Stimulated activated CD8-positive, alpha-beta memory T cell treated with anti-CD3 and anti-CD28 coated beads, Interleukin-7, amount 100 ng/mL, for 1 hour (primary cell): ENCODE results near the gene HAPLN3.

Experiments
- DNase-seq, 2 donors: peaks; one replicate each; pipeline ENCODE4 v3.0.0-alpha.2; 2020; ENCODE audit warnings: low read depth in 2 of 2

The HAPLN3 gene

DNA sequence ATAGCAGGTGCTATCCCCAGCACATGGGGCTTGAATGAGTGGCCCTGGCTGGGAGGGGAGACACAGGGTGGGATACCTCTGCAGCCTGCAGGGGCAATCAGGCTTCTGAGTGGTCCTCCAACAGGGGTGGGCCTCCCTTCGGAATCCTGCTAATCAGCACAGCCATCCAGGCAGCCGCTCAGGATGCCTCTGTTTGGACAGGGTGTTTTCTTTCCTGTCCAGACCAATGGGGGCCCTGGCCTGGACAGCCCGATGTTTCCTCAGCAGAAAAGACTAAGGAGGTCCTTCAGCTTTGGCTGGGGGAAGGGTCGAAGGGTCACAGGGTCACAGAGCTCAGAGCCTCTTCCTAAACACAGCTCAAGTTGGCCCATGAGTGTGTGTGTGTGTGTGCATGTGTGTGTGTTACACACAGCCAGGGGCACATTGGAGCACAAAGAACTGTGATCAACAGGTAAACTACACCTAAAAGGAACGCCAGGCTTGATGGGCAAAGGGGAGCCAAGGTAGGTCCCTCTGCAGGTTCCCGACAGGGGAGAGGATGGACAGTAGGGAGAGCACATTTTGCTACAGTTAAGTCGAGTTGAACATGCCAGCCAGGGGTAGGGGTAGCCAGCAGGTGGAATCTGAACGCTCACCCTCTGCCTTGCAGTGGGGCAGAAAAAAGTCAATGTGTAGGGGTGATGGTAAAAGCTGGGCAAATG lies 1.1 kb upstream of the HAPLN3 start:
- no peak for DNase-seq

DNA sequence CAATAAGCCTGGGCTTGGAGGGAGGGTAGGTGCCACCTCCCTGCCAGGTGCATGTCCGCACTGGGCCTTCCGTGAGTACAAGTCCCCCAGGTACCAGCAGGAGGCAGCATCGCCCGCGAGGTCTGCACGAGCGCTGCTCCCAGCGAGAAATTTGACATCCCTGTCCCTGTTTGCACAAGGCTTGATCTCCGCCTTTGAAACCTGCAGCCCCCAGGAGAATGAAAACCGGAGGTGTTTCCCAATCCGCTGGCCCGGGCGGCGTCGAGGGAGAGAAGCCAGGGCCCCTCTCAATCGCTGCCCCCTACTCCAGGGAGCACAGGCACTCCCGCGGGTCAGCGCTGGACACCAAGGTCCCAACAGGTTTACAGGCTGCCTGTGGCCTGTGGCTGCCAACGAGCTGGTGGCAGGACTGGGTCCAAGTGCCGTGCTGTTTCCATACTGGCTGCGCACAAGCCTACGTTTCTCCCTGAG lies 961 bp downstream of the HAPLN3 start:
- peak; percentile 71 to 81 for DNase-seq

DNA sequence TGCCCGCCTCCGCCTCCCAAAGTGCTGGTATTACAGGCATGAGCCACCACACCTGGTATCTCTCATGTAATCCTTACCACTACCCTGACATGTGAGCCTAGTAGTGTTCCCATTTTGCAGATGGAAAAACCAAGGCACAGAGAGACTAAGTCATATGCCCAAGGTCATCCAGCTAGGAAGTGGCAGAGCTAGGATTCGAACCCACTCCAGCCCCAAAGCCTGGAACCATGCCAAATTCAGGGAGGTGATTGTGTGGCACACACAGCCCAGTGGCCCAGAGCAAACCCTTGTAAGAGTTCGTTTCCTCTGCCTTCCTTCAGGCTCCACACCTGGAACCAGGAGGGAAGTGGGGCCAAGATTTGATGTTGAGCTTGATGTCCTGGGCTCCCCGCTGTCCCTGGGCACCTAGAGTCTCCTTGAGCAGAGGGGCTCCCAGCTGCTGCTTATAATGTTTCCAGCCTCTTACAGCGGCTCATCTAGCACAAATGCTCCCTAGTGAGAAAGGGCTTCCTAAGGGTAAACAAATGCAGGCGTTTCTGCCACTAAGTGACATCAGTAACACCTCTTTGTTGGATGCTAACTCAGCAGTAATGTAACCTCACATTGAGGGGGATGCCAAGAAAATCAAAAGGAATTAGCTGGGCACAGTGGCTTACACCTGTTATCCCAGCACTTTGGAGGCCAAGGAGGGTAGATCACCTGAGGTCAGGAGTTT lies 3.6 kb downstream of the HAPLN3 start:
- DNase-seq: no peak

DNA sequence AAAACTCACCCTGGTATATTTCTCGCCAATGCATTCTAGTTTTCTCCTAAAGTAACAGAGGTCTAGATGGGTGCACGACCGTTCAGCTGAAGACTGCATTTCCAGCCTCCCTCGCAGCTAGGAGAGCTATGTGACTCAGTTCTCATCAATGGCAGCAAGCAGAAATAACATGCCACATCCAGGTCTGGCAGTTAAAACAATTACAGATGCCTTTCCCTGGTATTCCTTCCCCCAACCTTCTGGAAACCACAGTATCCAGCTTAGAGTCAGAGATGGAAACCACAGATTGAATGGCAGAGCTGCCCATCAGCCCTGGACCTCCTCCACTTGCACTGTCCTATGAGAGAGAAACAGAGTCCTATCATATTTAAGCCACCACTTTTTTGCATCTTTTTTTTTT lies 4.8 kb downstream of the HAPLN3 start:
- no peak for DNase-seq

DNA sequence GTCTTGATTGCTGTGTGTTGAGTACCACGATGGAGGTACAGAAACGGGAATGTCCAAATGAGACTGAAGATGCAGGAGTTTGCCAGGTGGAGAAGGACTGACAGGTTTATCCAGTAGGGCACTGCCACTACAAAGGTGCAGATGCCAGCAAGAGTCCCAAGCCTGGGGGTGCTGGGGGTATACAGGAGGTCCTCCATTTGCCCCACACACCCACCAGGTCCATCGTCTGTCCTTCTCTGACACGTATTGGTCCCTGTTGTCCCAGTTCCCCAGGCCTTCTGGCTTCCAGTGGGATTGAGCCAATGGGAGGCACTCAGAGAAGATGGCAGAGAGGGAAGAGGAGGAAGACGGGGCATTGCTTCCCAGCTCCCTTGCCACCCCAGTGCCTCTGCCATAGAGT lies 6.6 kb downstream of the HAPLN3 start:
- DNase-seq: no peak

DNA sequence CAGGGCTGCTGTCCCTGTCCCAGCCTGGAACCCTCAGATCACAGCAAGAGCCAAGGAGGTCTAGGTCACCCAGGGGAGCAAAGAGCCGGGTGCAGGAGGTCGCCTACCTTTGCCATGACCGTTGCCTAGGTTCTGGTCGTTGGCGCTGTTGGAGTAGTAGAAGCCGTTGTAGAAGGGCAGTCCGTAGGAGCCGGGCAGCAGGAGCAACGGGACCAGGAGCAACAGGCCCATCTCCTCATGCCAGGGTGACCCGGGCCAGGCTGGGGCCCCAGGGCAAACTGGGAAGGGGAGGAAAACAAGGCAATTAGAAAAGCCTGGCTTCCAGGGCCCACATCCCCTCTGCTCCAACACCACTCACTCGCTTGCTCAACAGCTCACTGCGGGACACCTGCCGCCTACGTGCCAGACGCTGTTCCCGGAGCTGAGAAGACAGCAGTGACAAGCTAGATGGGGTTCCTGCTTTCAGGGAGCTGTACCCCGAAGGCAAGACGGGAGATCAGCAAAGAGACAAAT lies 8.2 kb downstream of the HAPLN3 start:
- no peak for DNase-seq

DNA sequence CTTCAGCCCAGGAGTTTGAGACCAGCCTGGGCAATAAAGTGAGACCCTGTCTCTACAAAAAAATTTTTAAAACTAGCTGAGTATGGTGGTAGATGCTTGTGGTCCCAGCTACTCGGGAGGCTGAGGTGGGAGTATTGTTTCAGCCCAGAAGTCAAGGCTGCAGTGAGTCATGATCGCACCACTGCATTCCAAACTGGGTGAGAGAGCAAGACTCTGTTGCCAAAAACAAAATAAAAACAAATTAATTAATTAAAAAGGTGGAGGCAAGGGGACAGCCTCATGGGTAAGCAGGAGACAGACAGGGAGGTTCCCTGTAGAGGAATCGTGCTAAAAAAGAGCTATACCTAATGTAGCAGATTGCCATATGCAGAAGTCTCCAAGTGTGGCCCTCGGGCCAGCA lies 12.6 kb downstream of the HAPLN3 start:
- DNase-seq: no peak

DNA sequence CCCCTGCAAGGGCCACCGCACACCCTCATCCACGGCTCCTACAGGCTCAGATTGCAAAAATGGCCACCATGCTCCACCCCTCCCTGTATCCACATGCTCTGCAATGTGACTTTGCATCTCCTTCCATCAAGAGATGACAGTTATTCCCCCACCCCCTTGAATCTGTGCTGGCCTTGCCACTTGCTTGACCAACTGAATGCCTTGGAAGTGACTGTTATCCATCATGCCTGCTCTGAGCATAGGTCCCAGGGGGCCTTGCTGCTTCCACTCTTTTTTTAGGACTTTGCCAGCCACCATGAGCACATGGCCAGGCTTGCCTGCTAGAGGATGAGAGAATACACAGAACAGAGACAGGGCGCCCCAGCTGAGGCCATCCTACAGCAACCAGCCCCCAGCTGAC lies 13.6 kb downstream of the HAPLN3 start:
- DNase-seq: no peak

DNA sequence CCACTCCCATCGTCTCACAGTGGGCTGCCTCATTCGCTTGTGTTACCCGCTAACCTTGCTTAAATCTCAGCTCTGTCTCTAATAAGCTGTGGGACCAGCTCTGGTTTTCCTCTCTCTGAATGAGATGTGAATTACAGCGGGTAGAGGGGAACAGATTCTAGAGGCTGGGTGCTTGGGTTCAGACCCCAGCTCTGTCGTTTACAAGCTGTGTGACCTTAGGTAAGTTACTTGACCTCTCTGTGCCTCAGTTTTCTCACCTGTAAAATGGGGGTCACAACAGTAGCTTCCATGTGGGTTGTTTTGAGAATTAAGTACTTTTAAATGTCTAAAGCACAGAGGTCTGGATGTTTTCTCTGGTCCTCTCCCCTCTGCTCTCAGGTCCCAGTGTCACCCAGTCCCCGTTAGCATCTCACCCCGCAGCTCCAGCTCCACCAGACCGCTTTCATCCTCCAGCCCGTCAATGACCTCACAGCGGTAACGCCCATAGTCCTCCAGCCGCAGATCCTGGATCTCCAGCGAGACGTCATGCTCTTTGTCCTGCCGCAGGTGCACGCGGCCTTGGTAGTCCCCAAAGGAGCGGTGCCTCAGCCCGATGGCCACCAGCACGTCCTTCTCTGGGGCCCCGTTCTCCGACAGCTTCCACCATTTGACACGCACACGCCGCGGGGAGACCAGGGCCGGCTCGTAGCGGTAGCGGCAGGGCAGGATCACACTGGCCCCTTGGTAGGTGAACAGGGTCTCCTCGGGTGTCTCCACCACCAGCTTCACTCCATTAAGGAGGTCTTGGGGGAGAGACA lies 14.2 kb downstream of the HAPLN3 start:
- DNase-seq: no peak

DNA sequence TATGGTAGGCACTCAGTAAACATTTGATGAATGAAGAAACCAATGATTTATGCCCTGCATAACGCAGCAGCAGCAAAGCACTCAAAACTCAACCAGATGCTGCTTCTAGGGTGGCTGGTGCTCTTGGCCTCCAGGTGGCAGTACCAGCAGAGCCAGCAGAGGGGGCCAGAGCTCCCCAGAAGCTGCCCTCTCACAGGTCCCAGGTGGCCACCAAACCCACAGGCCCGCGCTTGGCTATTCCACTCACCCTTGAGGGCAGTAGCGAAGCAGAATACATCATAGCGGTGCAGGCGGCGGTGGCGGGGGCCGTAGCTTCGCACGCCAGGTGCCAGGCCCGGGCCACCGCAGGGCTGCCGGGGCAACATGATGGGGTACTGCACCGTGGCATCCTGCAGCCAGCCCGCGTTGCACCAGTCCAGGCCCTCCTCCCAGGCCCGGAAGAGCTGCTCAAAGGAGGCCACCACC lies 16.6 kb downstream of the HAPLN3 start:
- no peak for DNase-seq

DNA sequence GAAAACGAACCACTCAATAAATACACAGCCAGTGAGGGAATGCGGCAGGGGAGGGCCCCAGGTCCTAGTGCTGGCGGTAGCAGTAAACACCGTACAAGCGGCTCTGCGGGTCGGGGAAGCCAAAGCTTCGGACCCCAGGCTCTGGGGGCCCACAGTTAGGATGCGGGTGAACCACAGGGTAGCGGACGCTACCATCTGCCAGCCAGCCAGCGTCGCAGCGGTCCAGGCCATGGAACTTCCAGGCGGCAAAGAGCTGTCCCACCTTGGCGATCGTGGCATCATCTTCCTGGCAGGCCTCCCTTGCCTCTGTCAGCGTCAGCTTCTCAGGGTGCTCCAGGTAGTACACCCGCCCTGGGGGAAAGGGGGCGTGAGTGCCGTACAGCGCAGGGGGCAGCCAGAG lies 17.4 kb downstream of the HAPLN3 start:
- no peak for DNase-seq

DNA sequence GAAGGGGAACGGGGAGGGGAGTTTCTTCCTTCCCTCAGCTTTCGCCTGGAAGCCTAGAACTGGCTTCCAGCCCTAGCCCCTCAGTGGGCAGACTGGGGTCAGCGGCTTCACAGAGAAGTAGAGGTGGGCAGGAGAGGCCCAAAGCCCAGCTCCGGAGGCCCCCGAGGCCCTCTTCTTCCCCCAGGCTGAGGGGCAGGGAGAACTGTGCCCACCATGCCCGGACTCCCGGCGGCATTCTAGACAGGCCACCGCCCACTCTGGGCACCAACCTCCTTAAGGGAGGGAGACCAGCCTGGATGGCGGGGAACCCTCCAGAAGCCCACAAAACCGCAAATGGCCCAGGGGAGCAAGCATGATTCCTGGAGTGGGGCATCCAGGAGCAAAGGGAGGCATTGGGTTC lies 17.9 kb downstream of the HAPLN3 start:
- no peak for DNase-seq

DNA sequence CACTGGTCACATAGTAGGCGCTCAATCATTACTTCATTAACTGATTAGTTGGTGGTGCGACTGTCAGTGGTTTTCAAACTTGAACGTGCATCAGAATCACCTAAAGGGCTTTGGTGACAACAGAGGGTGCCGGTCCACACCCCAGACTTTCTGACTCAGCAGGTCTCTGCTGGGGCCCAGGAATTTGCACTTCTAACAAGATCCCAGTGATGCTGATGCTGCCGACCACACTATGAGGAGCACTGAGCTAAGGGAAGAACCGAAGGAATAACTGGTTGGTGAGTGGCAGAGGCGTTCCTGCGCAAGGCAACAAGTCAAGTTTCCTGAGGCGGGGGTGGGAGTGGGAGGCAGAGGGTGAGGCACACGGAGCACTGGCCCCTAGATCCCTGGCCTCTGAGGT lies 18.8 kb downstream of the HAPLN3 start:
- no peak for DNase-seq

DNA sequence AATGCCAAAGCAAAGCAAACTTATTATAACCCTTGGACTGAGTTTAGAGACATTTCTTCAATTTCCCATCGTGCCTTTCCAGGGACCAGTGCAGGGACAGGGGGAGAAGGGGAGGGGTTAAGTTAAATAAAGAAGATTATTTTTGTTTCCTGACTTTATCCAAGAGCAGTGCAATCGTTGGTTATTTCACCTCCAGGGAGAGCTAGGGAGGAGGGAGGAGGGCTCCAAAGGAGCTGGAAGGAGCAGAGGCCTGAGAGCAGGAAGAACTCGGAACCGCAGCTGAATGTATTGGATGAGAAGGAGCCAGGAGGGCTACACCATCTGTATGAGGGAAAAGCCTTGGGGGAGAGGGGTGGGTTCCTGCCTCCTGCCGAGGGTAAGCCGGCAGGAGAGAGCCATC lies 20.7 kb downstream of the HAPLN3 start:
- no peak for DNase-seq

DNA sequence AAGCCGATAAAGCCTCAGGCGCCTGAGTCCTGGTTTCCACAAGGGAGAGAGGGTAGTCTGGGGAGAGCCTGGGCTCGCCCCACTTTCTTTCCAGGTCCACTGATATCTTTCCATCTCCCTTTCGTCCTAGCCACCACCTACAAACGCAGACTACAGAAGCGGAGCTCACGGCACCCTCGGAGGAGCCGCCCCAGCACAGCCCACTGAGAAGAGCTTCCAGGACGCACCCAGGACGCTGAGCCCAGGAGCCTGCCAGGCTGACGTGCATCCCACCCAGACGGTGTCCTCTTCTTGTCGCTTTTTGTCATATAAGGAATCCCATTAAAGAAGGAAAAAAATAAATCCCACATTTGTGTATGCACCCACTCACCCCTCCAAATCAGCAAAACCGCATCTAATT lies 21.1 kb downstream of the HAPLN3 start:
- no peak for DNase-seq

DNA sequence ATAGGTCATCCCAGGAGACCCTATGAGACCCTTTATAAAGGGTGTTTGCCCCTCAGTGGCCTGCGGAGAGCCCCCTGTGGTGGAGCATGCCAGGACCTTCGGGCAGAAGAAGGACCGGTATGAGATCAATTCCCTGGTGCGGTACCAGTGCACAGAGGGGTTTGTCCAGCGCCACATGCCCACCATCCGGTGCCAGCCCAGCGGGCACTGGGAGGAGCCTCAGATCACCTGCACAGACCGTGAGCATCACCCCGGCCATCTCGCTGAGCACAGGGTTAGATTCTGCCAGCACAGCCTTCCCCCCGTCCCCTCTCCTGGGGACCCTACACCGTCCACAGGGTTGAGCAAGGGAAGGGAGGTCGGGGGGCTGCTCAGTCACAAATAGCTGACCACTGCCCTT lies 21.6 kb downstream of the HAPLN3 start:
- DNase-seq: no peak

DNA sequence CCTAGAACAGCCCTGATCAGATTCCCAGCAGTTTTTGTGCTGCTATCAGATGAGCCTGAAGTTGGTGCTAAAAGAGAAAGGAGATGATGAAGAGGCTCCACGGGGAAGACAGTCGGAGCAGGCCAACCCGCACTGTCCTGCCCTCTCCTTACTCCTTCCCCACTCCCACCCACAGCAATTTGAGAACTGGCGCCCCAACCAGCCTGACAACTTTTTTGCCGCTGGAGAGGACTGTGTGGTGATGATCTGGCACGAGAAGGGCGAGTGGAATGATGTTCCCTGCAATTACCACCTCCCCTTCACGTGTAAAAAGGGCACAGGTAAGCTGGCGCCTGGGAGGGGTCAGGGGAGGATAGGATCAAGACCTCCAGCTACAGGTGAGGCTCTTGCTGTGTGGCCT lies 22.6 kb downstream of the HAPLN3 start:
- DNase-seq: no peak

DNA sequence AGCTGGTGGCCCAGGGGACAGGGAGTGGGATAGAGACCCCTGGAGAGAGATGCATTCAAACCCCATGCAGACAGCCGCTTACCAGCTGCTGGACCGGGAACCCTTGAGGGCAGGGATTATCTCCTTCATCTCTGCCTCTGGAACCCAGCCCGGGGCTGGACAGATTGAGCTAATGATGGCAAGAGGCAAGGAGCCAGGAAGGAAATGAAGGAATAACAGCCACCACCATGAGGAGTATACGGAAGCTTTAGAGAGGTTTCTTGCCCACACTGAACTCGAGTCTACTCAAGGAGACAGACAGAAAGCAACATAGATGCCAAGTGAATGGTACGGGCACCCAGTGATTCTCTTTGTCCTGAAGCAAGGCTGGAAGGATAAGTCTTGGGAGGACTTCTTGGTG lies 23.2 kb downstream of the HAPLN3 start:
- DNase-seq: no peak

DNA sequence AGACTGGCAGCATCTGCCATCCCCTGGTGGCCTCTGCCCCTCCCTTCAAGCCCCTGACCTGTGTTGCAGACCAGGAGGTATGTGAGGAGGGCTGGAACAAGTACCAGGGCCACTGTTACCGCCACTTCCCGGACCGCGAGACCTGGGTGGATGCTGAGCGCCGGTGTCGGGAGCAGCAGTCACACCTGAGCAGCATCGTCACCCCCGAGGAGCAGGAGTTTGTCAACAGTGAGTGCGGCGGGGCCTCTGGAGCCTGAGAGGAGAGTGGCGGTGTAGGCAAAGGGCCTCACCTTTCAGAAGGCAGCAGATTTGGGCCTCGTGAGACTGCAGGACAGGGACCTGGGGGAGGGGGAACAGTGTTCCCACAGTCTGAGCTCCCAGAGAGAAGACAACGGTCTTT lies 24.0 kb downstream of the HAPLN3 start:
- no peak for DNase-seq

DNA sequence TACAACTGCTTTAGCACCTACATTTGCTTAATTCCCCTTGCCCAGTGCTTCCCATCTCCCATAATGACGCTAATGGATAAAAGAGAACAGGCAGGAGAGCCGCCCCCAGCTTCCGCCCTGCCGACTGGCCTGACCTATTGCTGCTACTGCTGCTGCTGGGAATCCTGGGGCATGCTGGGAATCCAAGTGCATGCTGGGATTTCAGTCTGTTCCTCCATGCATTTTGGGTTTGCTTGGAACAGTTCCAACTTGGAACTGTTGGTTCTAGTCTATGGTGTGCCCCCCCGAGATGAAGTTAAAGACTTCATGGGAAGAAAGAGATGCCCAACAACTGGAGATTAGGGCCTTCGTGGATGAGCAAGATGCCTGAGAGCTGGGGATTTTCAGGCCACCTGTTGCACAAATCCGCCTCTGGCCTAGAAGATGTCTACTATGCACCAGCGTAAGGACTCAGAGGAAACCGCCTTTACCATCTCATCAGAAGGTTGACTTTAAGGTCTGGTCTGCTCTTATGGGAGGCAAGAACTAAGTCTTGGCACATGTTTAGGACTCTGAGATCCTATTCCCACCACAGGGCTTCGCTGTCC lies 29.0 kb downstream of the HAPLN3 start:
- no peak for DNase-seq

DNA sequence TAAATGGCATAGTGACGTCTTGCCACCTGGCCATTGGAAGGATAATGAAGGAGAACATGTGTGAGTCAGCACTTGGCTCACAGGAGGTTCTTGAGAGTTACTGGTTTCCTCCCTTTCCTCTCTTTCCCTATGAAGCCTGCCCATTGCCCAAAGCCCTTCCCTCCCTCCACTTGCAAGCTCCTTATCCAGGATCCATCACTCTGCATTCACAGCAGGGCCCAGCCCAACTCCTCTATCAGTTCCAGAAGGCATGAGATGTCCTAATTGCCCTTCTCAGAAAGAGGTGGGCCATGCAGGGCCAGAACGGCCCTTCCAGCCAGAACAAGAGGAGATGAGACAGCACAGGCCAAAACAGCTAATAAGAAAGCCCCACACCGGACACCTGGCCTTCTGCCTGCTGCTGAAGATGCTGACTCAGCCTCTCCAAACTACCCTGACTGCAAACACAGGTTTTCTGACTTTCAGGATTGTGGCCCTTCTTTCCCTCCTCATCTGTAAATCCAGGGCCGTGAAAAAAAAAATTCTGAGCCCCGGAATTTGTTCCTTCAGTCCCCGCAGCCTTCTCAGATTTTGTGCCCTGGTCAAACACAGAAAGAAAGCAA lies 29.7 kb downstream of the HAPLN3 start:
- DNase-seq: no peak
